GM21737 (cell line): ENCODE results near the gene FAM193A.
"Not testable (repeated sequence)": the region's sequence is repeated elsewhere in the genome, so short reads cannot be mapped to it uniquely, and the experiment has no call there.

Source experiments
- ATAC-seq: cut with Tn5 transposase; IDR thresholded peaks from one replicate; pipeline ENCODE4 v1.9.1; 2021; ENCODE audit warnings: mild to moderate bottlenecking, moderate library complexity; ENCODE audit not compliant: unreplicated experiment

Gene FAM193A

DNA sequence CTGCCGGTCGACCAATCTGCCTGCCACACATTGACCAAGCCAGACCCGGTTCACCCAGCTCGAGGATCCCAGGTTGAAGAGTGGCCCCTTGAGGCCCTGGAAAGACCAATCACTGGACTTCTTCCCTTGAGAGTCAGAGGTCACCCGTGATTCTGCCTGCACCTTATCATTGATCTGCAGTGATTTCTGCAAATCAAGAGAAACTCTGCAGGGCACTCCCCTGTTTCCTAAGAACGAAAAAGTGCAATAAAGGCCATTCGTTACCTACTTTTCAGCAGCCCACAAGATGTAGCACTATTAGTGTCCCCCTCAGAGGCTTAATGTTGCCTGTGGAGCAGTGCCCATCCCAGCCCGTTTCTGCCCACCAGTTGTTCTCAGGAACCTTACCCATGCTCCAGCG lies 22.3 kb upstream of the FAM193A start:
- ATAC-seq, result not testable (repeated sequence)

DNA sequence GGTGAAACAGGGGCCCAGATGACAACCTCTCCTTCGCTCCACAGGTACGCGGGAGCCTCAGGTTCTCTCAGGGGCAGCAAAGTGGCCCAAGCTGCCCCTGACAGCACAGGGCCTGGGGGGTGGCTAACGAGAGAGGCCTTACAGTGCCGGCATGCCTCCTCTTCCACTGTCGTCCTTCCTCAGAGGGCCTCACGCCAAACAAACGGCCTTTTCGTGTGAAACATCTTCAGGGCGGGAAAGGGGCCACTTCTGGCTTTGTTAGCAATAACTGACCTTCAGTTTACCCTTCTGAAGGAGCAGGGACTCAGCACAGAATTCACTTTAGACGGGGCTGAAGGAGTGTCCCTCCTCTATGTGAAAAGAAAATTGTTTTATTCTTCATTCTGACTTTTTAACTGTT lies 21.5 kb upstream of the FAM193A start:
- not testable (repeated sequence) for ATAC-seq

DNA sequence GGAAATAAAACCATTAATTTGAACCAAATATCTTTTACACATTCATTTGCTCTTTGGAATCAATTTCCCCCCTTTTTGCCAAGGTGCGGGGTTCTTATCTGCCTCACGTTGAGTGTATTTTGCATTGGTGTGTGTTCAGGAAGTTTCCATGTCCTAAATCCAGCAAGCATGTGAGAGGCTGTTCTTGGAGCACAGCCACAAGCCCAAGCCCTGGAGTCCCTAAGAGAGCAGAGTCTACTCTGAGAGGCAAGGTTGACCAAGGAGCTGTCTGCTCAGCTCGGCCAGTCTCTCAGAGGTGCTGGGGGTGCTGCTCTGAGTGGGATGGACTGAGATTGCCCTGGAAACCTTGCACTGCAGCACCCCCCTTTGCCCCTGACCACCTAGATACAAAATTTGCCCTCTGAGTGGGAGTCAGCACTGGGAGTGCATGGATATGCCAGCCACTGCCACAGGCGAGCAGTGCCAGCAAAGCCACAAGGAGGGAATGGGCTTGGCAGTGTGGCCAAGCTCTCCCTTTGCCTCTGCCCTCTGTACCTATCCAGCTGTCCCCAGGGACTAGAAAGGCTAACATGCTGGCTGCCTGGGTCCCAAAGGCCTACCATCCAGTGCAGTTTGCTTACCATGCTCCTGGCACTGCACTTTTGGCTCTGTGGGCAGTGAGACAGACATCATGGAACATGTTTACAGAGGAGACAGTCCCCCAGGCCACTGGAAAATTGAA lies 20.5 kb upstream of the FAM193A start:
- no peak for ATAC-seq

DNA sequence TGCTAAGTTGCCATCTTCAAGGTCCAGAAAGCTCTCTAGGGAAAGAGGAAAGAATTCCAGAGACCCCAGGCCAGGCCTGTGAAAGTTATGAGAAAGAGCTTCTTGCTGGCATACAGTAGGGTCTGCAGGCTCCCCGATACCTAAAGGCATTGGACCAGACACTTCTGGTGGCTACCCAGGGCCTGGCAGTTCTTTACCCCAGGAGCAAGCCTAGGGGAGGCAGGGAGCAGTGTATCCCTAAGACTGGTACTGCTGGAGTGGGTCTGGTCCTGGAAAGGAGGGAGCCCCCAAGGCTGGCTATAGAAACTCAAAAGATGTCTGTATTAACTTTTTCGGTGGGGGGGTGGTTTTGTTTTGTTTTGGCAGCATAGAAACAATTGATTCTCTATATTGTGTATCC lies 19.8 kb upstream of the FAM193A start:
- no peak for ATAC-seq

DNA sequence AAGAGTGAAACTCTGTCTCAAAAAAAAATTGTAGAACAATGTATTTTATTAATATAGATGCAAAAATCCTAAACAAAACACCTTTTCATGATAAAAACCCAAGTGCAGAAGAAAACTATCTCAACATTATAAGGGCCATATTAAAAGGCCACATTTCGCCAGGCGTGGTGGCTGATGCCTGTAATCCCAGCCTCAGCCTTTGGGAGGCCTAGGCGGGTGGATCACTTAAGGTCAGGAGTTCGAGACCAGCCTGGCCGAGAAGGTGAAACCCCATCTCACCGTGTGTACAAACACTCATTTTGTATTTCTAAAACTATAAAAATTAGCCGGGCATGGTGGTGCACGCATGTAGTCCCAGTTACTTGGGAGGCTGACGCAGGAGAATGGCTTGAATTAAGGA lies 9.9 kb upstream of the FAM193A start:
- no peak for ATAC-seq

DNA sequence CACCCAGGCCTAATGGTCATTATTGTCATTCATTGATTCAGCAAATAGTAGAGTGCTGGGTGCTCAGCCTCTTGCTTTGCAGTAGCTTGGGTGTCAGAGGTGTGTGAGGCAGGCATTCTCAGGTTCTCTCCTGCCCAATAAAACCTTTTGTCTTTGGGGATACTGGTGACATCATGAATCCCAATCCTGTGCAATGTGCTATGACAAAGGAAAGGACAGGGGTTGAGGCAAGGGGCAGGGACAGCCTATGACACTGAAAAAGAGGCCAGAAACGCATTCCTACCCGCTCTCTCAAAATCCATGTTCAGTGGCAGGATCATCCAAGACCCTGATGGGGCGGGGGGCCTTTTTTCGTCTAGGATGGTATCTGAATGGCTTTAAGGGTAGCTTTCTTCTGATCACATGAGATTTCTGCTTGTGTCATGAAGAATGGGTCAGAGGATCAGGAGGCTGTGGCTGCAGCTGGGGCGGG lies 1.5 kb upstream of the FAM193A start:
- ATAC-seq, result no peak

DNA sequence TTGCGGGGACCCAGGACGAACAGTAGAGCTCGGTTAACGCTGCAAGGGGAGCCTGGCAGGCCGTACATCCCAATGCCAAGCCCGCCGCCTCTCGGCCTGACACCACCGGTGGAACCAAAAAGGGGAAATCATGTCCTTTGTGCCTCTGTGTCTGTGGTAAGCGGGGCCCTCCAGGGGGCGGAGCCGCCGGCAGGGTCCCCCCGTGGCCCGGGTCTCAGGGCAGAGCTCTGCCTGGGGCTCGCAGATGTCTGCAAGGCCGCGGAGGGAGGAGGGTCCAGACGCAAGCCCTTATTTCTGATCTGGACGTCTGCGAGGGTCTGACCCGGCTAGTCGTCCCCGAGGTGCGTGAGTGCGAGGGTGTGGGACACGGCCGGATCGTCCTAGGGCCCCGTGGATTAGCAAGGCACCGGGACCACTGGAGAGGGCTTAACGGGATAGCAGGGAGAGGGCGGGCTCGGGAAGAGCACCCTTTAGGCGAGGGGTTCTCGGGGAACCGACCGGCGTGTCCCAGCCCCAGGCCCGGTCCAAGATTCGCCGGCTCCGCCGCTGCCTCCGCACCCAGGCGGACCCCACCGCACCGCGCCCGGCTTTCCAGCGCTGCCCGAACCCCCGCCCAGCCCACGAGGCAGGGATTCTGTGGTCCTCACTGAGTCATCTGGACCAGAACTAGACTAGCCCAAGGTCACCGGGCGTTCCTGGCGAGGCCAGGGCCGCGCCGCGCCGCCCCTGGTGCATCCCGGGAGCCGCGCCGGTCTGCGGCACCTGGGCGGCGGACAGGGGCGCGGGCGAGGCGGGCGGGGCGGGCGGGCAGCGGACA lies 863 bp upstream of the FAM193A start:
- no peak for ATAC-seq

DNA sequence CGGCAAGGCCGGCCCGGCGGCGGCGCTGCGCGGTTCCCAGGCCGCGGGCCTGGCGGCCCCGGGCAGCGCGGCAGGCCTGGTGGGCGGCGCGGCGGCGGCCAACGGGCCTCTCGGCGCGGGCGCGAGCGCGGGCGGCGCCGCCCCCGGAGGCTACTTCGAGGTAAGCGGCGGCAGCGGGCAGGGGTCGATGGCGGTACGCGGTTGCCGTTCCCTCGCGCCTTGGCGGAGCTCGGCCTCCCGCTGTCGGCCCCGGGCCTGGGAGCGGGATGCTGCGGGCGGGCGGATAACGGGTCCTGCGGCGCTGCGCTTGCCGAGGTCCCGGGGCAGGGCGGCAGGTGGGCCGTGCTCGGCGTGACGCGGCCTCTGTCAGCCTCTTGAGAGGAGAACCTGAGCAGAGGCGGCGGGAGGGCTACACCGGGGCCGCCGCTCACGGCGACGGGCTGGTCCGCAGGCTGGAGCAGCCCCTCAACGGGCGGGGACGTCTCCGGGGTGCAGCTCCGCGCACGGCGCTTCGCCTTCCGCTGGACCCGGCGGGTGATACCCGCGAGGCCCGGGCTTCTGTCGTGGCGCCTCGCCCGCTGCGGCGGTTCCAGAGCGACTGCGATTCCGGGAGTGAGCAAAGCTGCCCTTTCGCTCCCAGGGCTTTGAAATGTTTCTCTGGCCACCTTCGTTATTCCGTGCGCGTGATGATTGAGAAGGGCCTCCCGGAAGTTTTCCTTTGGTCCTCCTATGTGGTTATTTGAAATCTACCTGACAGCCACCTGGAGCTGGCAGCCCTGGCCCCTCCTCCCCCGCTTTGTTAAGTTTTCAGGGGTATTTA lies 774 bp downstream of the FAM193A start:
- peak; percentile 20 for ATAC-seq

DNA sequence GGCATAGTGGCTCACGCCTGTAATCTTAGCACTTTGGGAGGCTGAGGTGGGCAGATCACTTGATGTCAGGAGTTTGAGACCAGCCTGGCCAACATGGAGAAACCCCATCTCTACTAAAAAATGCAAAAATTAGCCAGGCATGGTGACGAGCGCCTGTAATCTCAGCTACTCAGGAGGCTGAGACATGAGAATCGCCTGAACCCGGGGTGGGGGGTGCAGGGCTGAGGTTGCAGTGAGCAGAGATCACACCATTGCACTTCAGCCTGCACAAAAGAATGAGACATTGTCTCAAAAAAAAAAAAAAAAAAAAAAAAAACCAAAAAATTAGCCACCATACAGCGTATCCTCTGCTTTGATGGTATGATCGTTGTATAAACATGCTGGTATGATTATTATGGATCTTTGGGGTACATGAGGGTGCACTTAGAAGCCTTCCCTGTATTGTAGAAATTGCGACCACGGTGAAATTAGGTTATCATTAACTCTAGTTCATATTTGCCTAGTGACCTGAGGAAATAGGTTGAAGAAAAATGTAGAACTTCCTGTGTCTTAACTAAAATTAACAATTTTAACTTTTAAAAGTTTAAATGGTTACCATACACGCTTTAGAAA lies 7.2 kb downstream of the FAM193A start:
- not testable (repeated sequence) for ATAC-seq

DNA sequence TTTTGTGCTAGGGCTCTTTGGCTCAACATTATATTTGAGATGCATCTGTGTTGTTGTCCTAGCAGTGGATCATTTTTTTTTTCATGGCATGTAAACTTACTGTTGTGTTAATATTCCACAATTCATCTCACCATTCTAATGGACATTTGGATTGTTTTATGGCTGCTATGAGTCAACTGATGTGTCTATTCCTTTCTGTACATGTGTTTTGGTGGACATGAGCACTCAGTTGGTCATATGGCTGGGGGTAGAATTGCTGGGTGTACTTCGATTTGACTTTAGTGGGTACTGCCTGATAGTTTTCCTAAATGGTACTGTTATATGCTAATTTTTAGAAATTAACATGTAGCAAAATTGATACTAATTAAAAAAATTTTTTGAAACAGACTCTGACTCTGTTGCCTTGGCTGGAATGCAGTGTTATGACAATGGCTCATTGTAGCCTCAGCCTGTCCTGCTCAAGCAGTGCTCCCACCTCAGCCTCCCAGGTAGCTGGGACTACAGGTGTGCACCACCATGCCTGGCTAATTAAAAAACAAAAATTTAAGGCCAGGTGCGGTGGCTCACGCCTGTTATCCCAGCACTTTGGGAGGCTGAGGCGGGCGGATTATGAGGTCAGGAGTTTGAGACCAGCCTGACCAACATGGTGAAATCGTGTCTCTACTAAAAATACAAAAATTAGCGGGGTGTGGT lies 9.0 kb downstream of the FAM193A start:
- no peak for ATAC-seq

DNA sequence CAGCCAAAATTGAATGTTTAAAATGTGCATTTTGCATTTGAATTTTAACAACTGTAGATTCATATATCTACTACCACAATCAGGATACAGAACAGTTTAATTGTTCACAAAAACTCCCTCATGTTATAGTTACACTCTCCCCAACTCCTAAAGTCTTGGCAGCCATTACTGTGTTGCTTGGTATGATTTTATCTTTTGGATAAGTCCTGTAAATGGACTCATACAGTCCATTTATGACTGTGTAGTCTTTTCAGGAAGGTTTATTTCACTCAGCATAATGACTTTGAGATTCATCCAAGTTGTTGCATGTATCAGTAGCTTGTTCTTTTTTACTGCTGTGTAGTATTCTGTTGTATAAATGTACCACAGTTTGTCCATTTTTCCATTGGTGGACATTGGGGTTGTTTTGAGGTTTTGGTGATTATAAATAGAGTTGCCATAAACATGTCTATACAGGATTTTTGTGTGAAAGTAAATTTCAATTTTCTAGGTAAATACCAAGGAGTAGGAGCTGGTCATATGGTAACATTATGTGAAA lies 9.9 kb downstream of the FAM193A start:
- ATAC-seq, result no peak

DNA sequence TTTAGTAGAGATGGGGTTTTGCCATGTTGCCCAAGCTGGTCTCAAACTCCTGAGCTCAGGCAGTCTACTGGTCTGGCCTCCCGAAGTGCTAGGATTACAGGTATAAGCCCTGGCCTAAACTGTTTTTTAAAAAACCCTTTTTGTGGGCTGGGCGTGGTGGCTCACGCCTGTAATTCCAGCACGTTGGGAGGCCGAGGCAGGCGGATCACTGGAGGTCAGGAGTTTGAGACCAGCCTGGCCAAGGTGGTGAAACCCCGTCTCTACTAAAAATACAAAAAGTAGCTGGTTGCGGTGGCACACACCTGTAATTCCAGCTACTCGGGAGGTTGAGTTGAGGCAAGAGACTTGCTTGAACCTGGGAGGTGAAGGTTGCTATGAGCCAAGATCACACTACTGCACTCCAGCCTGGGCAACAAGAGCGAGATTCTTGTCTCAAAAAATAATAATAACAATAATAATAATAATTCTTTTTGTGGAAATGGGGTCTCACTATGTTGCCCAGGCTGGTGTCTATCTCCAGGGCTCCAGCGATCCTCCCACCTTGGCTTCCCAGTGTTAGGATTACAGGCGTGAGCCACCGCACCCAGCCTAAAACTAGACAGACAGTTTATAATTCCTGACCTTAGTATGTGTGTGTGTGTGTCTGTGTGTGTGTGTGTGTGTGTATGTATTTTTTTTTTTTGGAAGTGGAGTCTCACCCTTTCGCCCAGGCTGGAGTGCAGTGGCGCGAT lies 10.7 kb downstream of the FAM193A start:
- ATAC-seq, result not testable (repeated sequence)

DNA sequence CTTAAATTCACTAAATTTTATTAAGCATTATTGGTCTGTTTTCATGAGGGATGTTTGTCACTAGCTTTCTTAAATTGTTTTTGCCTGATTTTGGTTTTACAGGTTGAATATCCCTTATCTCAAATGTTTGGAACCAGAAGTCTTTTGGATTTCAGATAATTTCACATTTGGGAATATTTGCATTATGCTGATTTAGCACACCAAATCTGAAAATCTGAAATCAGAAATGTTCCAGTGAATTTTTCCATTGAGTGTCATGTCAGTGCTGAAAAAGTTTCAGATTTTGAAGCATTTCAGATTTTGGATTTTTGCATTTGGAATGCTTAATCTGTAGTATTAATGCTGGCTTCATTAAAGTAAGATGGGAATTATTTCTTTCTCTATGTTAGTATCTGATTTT lies 14.7 kb downstream of the FAM193A start:
- ATAC-seq, result no peak

DNA sequence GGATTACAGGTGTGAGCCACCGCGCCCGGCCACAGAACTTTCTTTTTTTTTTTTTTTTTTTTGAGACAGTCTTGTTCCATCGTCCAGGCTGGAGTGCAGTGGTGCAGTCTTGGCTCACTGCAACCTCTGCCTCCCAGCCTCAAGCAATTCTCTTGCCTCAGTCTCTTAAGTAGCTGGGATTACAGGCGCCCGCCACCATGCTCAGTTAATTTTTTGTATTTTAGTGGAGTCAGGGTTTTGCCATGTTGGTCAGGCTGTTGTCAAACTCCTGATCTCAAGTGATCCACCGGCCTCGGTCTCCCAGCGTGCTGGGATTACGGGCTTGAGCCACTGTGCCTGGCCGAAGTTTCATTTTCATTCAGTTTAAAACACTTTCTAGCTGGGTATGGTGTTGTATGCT lies 16.4 kb downstream of the FAM193A start:
- ATAC-seq, result no peak

DNA sequence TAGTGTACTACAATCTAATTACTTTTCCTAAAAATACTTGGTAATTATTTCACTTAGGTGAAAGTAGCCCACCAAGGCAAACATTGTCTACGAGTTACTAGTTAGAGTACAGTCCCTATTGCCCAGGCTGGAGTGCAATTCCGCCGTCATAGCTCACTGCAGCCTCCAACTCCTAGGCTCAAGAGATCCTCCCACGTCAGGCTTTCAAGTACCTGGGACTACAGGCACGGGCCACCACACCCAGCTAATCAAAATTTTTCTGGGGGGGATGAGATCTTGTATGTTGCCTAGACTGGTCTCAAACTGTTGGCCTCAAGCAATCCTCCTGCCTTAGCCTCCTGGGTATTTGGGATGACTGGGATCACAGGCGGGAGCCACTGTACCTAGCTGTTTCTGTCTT lies 21.9 kb downstream of the FAM193A start:
- ATAC-seq, result no peak

DNA sequence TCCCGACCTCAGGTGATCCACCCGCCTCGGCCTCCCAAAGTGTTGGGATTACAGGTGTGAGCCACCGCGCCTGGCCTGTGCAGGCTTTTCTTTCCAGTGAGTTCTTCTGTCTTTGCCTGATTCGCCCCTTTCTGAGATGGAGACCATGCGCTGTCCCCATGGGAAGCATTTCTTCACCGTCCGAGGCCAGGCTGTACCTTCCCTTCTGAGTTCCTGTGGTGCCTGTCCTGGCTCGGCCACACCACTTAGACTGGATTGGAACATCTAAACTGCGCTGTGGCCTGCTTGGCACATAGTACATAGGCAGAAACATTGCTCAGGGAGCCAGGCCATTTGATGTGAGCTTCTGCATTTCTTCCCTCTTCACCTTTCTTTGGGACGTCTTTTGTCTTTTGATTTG lies 23.7 kb downstream of the FAM193A start:
- no peak for ATAC-seq

DNA sequence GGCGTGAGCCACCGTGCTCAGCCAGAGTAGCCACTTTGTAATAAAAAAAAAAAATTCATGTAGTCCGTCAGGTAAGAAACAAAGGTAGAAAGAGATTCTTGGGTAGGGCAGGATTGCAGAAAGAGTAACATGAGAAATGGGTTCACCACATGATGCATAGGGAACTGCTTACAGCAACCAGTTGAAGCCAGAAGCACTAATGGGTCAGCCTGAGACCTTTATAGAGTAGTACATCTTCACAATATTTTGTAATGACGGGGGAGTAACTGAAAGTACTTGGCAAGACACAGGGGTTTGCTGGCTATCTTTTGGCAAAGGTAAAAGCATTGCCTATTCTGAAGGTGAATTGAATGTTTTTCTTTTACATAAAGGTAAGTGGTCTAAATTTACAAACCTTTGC lies 29.1 kb downstream of the FAM193A start:
- no peak for ATAC-seq

DNA sequence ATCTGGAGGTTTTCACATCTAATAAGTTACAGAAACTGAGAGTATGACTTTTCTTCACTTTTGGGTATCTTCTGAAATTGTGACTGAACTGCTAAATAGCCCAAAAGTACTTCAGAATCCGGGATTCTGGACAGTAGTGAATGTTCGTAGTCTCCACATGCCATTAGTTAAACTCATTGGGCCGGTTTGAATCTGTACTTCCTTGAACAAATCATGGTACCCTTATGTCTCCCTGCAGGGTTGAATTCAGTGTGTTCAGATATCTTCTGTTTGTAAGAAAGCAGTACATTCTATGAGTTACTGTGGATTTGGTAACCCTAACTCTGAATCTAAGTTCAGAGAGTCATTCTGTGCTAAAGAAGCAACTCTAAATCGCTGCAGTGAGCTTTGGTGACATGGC lies 33.6 kb downstream of the FAM193A start:
- ATAC-seq, result no peak

DNA sequence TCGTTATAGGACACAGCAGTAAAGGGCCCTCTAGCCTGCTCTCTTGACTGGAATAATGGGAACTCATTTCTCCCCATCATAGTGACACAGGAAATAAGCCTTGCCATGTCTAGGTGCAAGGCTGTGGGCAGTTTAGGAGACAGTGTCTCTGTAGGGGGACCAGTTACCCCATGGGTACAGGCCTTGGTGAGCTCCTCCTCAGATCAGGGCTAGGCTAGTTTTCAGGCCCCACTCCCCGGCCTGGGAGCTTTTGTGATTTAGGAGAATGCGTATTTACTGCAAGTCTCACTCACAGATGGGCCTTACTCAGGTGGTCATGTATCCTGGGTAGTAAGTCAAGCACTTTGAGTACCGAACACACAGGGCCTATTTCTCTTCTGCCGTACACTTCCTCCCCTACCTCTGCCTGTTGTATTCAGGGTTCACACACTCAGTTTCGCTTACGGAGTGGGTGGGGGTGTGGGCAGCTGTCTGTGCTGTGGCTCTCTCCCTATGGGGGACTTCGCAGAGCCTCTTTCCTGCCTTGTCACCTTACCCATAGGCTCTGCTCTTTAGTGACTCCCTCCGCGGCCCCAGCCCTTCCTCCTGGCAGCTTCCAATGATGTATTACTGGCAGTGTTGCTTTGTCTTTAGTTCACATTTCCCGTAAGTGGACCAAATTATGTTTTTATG lies 34.2 kb downstream of the FAM193A start:
- ATAC-seq, result peak; percentile 83
